Effector CD8-positive, alpha-beta T cell (primary cell): ENCODE results near the gene CALN1.
"Not testable (repeated sequence)": the region's sequence is repeated elsewhere in the genome, so short reads cannot be mapped to it uniquely, and the experiment has no call there.

Experiments used
- DNase-seq: peaks from one replicate; lab custom pipeline; 2025; lab: John Stamatoyannopoulos, UW

The CALN1 gene

GRCh38 chr7:71867626-71868025 lies 544.5 kb downstream of the CALN1 start:
- no peak for DNase-seq

GRCh38 chr7:71865172-71865571 lies 547.0 kb downstream of the CALN1 start:
- DNase-seq: no peak

GRCh38 chr7:71864130-71864529 lies 548.0 kb downstream of the CALN1 start:
- DNase-seq: no peak

GRCh38 chr7:71860572-71860971 lies 551.6 kb downstream of the CALN1 start:
- DNase-seq: no peak

GRCh38 chr7:71857338-71857737 lies 554.8 kb downstream of the CALN1 start:
- no peak for DNase-seq

- DNase-seq: no peak
Measured at GRCh38 chr7:71854546-71855397, 557.4 kb downstream of the CALN1 start.

GRCh38 chr7:71851776-71852498 lies 560.2 kb downstream of the CALN1 start:
- no peak for DNase-seq

- no peak for DNase-seq
Measured at GRCh38 chr7:71846160-71846559, 566.0 kb downstream of the CALN1 start.

DNA sequence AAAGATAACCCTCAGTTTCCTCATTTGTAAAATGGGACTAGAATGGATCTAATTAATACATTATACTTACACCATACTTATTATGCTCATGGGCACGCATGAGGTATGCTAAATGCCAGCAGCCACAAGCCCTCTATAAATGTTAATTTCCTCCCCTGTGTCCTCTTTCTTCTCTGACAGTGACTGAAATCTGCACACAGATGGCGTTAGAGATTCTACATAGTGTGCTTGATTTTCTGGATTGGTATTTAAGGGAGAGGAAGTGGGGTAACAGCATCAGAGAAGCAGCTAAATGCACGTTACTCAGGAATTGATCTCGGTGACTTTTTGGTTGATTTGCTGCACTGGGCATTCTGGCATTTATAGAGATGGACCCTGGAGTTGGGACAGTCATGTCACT lies 568.5 kb downstream of the CALN1 start:
- no peak for DNase-seq

DNA sequence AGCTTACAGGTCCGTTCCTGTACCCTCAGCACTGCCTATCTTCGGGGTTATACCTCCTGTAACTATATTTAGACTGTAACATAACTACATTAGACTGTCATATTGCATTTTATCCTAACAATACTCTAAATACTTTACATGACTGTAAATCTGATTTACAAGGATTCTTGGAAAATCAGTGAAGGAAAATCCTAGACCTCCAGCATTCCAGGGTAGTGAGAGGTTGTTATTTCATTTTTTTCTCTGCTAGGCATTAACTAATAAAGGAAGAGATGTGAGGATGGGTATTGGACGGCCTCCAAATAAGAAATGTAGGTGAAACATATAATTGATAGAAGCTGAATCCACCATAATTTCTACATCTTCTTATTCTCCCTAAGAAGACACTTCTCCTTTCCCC lies 569.4 kb downstream of the CALN1 start:
- no peak for DNase-seq

GRCh38 chr7:71842381-71842780 lies 569.8 kb downstream of the CALN1 start:
- DNase-seq: no peak

- no peak for DNase-seq
Measured at GRCh38 chr7:71835056-71835455, 577.1 kb downstream of the CALN1 start.

- no peak for DNase-seq
Measured at GRCh38 chr7:71829515-71829914, 582.6 kb downstream of the CALN1 start.

DNA sequence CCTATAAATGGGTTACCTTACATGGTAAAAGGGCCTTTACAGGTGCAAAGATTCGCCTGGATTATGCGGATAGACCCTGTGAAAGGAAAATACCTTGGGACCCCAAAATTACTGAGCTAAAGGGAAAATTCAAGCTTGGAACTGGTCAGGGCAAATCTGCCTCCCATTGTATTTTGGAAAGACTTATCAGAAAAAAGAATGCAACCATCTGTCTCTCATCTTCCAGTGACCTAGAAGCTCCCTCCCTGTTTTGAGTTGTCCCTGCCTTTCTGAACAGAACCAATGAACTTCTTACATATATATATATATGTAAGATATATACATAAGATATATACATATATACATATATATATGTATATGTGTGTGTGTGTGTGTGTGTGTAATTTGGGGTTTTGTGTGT lies 583.8 kb downstream of the CALN1 start:
- no peak for DNase-seq

- DNase-seq: no peak
Measured at GRCh38 chr7:71826141-71826540, 586.0 kb downstream of the CALN1 start.

- DNase-seq: no peak
Measured at GRCh38 chr7:71824006-71824760, 588.0 kb downstream of the CALN1 start.

GRCh38 chr7:71822406-71822805 lies 589.7 kb downstream of the CALN1 start:
- not testable (repeated sequence) for DNase-seq

DNA sequence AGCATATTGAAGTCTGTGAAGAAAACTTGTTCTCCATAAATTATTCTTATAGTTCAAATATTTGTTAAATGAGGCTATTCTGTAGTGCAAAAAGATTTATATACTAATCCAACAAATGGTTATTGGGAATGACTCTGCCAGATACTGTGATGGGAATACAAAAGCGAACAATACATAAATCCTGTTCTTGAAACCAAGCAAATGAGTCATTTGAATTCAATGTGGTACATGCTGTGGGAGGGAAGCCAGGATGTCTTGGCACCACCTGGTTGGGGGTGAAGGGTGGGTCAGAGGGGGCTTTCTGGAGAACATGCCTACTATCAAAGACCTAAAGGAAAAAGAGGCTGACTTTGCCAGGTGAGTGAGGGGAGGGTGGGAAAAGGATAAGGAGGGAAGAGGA lies 594.2 kb downstream of the CALN1 start:
- DNase-seq: no peak

DNA sequence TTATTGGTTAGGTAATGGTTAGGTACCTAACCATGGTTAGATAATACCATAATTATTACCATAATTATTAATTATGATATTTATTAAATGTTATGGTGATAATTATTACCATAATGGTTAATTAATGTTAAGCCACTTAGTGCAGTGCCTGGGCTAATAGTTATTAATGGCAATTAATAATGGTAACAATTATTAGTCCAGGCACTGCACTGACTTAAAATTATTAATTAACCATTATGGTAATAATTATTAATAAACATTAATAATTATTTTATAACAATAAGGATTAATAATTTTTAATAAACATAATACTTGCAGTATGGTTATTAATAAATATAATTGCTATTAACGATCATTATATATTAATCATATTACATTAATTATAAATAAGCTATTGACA lies 604.0 kb downstream of the CALN1 start:
- no peak for DNase-seq

- DNase-seq: no peak
Measured at GRCh38 chr7:71804256-71804655, 607.9 kb downstream of the CALN1 start.

DNA sequence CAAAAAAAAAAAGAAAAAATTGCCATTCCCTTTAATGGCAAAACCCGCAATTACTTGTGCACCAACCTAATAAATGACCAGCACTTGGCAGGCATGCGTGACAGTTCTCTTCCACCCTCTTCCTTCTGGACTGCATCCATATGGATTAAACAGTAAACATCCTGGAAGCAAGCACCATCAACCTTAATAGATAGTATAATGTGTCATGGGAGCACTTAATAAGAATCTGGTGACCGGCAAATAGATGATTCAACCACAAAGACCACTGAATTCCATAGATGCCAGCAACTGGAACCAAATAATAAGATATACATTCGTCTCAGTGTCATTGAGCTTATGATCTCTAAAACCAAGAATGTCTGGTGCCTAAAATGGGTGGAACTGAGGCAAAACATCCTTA lies 610.2 kb downstream of the CALN1 start:
- no peak for DNase-seq

DNA sequence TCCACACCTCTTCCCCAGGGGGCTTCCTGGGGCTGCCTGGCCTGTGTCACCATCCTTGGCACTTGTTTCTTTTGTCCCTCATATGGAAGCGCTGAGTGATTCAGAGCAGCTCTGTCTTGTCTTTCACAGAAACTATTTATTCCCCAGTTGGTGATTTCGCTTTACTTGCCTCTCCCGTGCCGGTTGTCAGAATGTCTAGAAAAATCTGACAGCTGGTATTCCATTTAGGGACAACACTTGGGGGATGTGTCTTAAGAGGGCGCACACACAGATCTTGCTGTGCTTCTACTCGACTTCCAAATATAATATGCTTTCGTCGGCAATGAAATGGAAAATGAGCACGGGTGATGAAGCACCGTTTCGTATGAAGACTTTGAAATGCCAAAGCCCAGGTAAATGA lies 611.8 kb downstream of the CALN1 start:
- no peak for DNase-seq

- no peak for DNase-seq
Measured at GRCh38 chr7:71795410-71795809, 616.7 kb downstream of the CALN1 start.
